Measurements from ENCODE around the gene NCOA3.
A peak's percentile ranks its signal among the peaks of the same experiment; 100 is the strongest.

NCOA3 gene

GRCh38 chr20:47678536-47678935, 176.8 kb downstream of the NCOA3 start:
- DNase-seq (ENCODE audit: low spot score): no peak

- DNase-seq (ENCODE audit: low spot score): no peak
Observed at GRCh38 chr20:47679462-47679861, 177.8 kb downstream of the NCOA3 start.

GRCh38 chr20:47680804-47681529, 179.3 kb downstream of the NCOA3 start:
- no peak for DNase-seq (ENCODE audit: low spot score)

GRCh38 chr20:47682028-47682783, 180.5 kb downstream of the NCOA3 start:
- peak; percentile 60 for DNase-seq (ENCODE audit: low spot score)

- no peak for DNase-seq (ENCODE audit: low spot score)
Observed at GRCh38 chr20:47682916-47683315, 181.2 kb downstream of the NCOA3 start.

- DNase-seq (ENCODE audit: low spot score): no peak
Observed at GRCh38 chr20:47684306-47685080, 182.8 kb downstream of the NCOA3 start.

GRCh38 chr20:47686545-47686944, 184.9 kb downstream of the NCOA3 start:
- no peak for DNase-seq (ENCODE audit: low spot score)

- no peak for DNase-seq (ENCODE audit: low spot score)
Observed at GRCh38 chr20:47687095-47687987, 185.7 kb downstream of the NCOA3 start.

GRCh38 chr20:47688385-47689381, 187.0 kb downstream of the NCOA3 start:
- DNase-seq (ENCODE audit: low spot score): no peak

- DNase-seq (ENCODE audit: low spot score): no peak
Observed at GRCh38 chr20:47689731-47690130, 188.0 kb downstream of the NCOA3 start.

- DNase-seq (ENCODE audit: low spot score): no peak
Observed at GRCh38 chr20:47691625-47692024, 189.9 kb downstream of the NCOA3 start.

- no peak for DNase-seq (ENCODE audit: low spot score)
Observed at GRCh38 chr20:47694021-47694818, 192.5 kb downstream of the NCOA3 start.

- DNase-seq (ENCODE audit: low spot score): no peak
Observed at GRCh38 chr20:47696856-47697255, 195.2 kb downstream of the NCOA3 start.

- no peak for DNase-seq (ENCODE audit: low spot score)
Observed at GRCh38 chr20:47698142-47698541, 196.5 kb downstream of the NCOA3 start.

- no peak for DNase-seq (ENCODE audit: low spot score)
Observed at GRCh38 chr20:47699818-47700217, 198.1 kb downstream of the NCOA3 start.

- DNase-seq (ENCODE audit: low spot score): no peak
Observed at GRCh38 chr20:47700327-47700726, 198.6 kb downstream of the NCOA3 start.

- DNase-seq (ENCODE audit: low spot score): no peak
Observed at GRCh38 chr20:47701612-47702011, 199.9 kb downstream of the NCOA3 start.

- no peak for DNase-seq (ENCODE audit: low spot score)
Observed at GRCh38 chr20:47703748-47704147, 202.1 kb downstream of the NCOA3 start.

- no peak for DNase-seq (ENCODE audit: low spot score)
Observed at GRCh38 chr20:47704746-47705496, 203.2 kb downstream of the NCOA3 start.

Data from pons (tissue), 1 donor.